NCI-H524 (cell line): Measurements from ENCODE around the gene FN1.

Experiments
- DNase-seq, 2 experiments: peaks; one replicate each; lab custom pipeline; 2025; lab: John Stamatoyannopoulos, UW

FN1 gene

DNA sequence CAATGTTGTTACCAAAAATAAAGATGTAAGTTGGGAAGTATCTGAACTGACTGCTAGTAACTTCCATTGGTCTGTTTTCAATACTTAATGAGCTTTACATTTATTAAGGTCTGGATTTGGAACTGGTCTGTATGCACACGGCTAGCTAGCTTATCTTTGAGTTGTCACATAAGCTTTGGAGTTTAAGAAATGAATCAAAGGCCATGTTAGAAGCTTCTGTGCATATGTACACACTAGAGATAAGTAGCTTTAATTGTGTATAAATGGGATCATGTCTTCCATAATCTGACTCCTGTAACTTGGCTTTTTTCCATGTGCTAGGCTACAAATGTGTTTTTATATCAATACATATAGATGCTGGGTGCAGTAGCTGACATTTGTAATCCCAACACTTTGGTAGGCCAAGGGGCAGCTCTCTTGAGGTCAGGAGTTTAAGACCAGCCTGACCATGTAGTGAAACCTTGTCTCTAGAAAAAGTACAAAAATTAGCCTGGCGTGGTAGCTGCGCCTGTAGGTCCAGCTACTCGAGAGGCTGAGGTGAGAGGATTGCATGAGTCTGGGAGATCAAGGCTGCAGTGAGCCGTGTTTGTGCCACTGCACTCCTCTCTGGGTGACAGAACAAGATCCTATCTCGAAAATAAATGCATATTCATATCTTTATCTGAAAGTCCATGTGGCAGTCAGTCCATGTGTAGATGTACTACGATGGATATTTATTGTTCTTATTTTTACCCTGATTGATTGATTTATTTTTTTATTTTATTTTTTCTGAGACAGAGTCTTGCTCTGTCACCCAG is 96.8 kb downstream of the FN1 start:
- DNase-seq: peak in 1 of 2 experiments; percentile 45

DNA sequence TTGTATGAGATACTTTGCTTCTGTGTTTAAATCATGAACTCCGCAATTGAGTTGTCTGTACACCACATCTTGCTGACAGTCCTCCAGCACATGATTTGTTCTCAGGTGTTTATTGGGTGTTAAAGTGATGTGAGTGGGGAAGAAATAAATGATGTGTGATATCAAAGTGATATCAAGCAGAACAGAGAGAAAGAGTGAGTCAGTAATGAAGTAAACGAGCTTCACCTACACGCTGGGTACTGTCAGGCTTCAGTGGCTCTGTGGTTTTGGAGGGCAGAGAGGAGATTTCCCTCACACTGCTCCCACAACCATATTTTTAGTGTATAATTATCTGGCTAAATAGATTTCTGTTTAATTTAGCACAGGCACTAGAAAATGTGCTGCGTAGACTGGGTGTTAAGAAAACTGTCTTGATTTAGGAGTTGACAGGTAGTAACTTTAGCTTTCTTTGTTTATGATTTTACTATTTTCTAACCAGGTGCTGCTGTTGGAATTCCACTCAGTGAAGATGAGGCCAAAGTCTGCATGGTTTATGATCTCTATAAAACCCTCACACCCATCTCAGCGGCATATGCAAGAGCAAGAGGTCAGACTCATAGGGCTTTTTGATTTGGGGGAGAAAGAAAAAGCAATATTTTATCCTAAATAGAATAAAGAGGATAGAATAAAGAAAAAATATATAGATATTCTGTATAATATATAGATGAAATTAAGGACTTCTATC is 102.8 kb downstream of the FN1 start:
- no peak for DNase-seq

DNA sequence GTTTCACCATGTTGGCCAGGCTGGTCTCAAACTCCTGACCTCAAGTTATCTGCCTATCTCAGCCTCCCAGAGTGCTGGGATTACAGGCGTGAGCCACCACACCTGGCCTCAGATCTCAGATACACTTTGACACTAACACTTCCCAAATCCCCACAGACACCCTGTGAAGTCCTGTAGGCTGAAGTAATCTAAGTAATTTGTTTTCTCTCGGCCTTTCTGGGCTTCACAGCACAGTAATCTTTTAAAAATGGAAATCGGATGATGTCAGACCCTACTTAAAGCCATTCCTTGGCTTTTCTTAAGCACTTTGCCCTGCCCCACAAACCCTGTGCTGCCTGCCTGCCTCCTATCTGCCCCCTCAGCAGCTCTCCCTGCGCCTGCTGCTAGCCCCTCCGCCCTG is 107.8 kb downstream of the FN1 start:
- no peak for DNase-seq

DNA sequence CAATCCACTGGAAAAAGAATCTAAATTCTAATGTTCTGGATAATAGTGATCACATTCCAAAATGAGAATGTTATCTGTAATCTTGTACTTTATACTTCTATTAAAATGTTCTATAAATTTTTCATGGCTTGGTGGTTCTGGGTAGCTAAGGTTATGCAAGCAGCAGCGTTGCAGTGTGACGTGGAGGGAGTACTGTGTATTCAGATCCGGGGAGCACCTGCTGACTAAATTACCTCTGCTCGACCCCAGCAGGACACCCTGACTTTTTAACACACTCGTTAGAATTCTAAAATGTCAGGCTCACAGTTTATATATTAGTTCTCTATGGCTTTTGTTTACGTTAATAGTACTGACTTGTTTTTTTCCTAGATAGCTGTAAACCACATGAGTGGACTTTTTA is 111.1 kb downstream of the FN1 start:
- DNase-seq: no peak

DNA sequence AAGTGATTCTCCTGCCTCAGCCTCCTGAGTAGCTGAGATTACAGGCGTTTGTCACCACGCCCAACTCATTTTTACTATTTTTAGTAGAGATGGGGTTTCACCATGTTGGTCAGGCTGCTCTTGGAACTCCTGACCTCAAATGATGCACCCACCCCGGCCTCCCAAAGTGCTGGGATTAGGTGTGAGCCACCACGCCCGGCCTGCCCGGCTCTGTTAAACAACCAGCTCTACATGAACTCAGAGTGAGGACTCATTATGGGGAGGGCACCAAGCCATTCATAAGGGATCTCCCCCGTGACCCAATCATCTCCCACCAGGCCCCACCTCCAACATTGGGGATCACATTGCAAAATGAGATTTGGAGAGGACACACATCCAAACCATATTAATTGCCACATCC is 115.2 kb downstream of the FN1 start:
- no peak for DNase-seq

DNA sequence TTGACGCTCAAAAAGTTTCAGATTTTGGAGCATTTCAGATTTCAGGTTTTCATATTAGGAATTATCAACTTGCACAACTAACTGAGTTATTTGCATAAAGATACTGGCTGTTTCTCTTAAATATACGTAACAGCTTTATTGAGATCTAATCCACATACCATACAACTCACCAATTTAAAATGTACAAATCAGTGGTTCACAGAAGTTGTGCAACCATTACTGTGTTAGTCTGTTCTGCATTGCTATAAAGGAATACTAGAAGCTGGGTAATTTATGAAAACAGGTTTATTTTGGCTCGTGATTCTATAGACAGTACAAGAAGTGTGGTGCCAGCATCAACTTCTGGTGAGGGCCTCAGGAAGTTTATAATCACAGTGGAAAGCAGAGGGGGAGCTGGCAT is 115.8 kb downstream of the FN1 start:
- DNase-seq: no peak

DNA sequence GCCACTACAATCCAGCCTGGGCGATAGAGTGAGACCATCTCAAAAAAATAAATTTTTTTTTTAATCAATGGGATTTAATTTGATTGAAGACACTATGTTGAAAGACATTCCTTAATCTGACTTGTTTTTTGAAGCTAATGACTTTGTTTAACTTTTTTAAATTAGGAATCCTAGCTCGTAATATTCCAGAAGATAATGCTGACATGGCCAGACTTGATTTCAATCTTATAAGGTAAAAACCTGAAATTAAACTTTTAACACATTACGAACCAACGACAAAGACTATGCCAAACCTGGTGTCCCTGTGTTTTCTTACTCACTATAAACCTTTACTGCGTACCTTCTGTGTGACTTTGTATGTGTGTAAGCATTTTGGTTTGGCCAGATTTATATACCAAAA is 116.4 kb downstream of the FN1 start:
- DNase-seq: no peak

DNA sequence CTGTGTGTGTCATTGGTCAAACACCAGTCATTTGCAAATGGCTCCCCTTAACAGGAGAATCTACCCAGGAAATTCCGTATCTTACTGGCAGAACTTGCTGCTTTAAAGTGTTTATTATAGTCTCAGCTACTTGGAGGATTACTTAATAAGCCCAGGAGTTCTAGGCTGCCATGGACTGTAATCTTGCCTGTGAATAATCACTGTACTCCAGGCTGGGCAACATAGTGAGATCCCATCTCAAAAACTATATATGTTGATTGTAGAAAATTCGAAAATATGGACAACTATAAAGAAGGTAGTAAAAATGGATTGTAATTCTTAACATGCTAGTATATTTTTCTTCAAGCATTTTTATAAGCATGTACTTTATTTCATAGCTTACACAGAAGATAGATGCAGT is 119.5 kb downstream of the FN1 start:
- no peak for DNase-seq

DNA sequence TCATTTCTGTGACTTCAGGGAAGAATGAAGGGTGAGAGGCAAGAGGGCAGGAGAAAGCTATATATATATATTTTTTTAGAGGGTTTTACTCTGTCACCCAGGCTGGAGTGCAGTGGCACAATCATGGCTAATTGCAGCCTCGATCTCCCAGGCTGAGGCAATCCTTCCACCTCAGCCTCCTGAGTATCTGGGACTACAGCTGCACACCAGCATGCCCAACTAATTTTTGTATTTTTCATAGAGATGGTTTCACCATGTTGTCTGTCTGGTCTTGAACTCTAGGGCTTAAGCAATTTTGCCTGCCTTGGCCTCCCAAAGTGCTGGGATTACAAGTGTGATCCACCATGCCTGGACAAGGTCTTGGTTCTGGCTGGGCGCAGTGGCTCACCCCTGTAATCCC is 120.6 kb downstream of the FN1 start:
- no peak for DNase-seq

DNA sequence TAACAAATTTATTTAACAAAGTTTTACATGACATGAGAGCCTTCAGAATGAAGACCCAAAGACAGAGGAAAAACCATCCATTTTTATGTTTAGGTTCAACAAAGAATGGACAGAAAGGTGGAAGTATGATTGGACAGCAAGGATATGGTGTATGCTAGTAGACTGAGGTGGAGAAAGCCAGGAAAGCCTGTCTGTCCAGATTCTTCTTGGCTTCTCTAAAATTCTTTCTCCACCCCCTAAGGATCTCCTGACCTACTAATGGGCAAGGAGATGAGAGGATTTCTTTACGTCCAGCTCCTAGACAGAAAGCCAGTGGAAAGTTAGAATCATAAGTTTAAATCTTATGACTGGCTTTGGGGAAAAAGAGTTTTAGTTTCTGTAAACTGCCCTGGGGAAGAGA is 121.0 kb downstream of the FN1 start:
- DNase-seq: no peak

DNA sequence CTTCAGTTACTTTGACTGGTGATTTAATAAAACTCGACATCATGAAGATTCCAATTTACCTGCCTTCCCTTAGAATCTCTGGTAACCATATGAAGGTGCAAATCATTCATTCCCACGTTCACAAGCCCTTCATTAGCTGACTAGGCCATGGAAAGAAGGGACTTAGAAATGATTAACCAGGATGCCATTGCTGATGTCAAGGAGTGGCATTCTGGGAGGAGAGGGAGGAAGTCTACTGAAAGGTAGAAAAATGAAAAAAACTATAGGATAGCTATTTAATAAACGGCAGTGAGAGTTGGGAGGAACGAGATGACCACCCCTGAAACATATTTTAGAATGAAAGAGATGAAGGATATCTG is 122.6 kb downstream of the FN1 start:
- DNase-seq: no peak

DNA sequence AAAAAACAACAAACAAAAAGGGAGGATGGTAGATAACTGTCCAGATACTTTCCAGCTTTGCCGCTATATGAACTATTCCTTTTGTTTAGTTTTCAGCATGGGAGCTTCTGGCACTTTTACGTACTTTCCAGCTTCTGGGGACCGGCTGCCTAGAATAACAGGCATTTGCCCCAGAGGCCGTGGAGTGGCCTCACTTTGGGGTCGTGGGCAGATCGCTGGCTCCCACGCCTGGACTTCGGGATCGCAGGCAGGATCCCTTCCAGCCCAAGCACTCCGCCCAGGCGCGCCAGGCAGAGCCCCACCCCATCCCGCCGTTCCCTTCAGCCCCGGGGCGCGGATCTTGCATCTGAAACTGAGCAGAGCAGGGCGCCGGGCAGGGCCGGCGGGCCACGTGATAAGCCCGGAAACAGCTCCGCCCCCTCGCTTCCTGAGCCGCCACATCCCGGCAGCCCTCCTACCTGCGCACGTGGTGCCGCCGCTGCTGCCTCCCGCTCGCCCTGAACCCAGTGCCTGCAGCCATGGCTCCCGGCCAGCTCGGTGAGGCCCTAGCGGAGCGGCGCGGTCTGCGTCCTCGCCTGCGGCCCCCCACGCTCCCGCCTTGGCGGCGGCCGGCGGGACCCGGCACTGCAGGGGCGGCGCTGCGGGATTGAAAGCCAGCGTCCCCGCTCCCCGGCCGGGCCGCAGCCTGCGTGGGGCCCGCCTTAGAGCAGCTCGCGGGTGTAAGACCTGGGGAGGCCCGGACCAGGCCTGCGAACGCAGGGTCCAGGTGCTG is 124.1 kb downstream of the FN1 start, which contains the start of gene ATIC:
TSS of gene ATIC (plus strand) at position 435 of the 772 bp plus-strand sequence. CDS start at position 519, 84 bp downstream.
- DNase-seq: peak; percentile 77 to 90

DNA sequence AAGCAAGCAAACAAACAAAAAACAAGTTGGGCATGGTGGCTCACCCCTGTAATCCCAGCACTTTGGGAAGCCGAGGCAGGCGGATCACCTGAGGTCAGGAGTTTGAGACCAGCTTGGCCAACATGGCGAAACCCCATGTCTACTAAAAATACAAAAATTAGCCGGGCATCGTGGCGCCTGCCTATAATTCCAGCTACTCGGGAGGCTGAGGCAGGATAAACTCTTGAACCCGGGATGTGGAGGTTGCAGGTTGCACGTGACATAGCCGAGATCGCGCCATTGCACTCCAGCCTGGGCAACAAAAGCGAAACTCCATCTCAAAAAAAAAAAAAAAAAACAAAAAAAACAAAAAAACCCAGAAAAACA is 124.6 kb downstream of the FN1 start:
- DNase-seq: peak in 1 of 2 experiments; percentile 34
